ENCODE data around the gene SLC25A12.
"Not testable (repeated sequence)": the region's sequence is repeated elsewhere in the genome, so short reads cannot be mapped to it uniquely, and the experiment has no call there.

Gene SLC25A12

GRCh38 chr2:171893824-171894611, at the start of gene SLC25A12:
Gene SLC25A12 (minus strand): TSS chr2:171894244. CDS start chr2:171894214, 30 bp downstream.
- peak; percentile 69 to 81 (median 73) for DNase-seq

- no peak for DNase-seq
These were observed 47.3 kb upstream of the SLC25A12 start for GRCh38 chr2:171941316-171941699.

GRCh38 chr2:171939743-171940071, 45.7 kb upstream of the SLC25A12 start:
- no peak for DNase-seq

- DNase-seq = no peak
These were observed 45.2 kb upstream of the SLC25A12 start for GRCh38 chr2:171939058-171939742.

- no peak for DNase-seq
These were observed 36.3 kb upstream of the SLC25A12 start for GRCh38 chr2:171930385-171930784.

GRCh38 chr2:171924170-171924942, 30.3 kb upstream of the SLC25A12 start:
- DNase-seq = no peak

GRCh38 chr2:171923206-171923605, 29.2 kb upstream of the SLC25A12 start:
- DNase-seq = peak in 2 of 3 experiments; percentile 16 to 39

- DNase-seq = peak; percentile 78 to 94 (median 91)
These were observed 28.4 kb upstream of the SLC25A12 start, which contains the start of gene HAT1 for GRCh38 chr2:171922230-171923022. Gene HAT1 (plus strand): TSS chr2:171922461. CDS start chr2:171922501, 40 bp downstream.

GRCh38 chr2:171921970-171922229, 27.9 kb upstream of the SLC25A12 start:
- DNase-seq = no peak

GRCh38 chr2:171919453-171919852, 25.4 kb upstream of the SLC25A12 start:
- no peak for DNase-seq

GRCh38 chr2:171913517-171913916, 19.5 kb upstream of the SLC25A12 start:
- no peak for DNase-seq

GRCh38 chr2:171910494-171910893, 16.4 kb upstream of the SLC25A12 start:
- DNase-seq = peak in 1 of 3 experiments; percentile 8

- DNase-seq = no peak
These were observed 15.2 kb upstream of the SLC25A12 start for GRCh38 chr2:171909266-171909665.

GRCh38 chr2:171908235-171908634, 14.2 kb upstream of the SLC25A12 start:
- no peak for DNase-seq

- DNase-seq = no peak
These were observed 8.9 kb upstream of the SLC25A12 start for GRCh38 chr2:171902840-171903420.

GRCh38 chr2:171899623-171900282, 5.7 kb upstream of the SLC25A12 start:
- DNase-seq = not testable (repeated sequence)

- no peak for DNase-seq
These were observed 1.7 kb upstream of the SLC25A12 start for GRCh38 chr2:171895786-171896185.

GRCh38 chr2:171894612-171894947, 536 bp upstream of the SLC25A12 start:
- DNase-seq = no peak

GRCh38 chr2:171893196-171893823, 734 bp downstream of the SLC25A12 start:
- peak in 2 of 3 experiments; percentile 34 to 63 for DNase-seq

- no peak for DNase-seq
These were observed 4.2 kb downstream of the SLC25A12 start for GRCh38 chr2:171889808-171890207.

GRCh38 chr2:171889333-171889732, 4.7 kb downstream of the SLC25A12 start:
- no peak for DNase-seq

Measured in NCI-H1417 (cell line).